ENCODE results near the gene EML1. TPM values are rescaled to one million over a fixed set of nuclear protein-coding genes. Genes with fewer than 3 reads are reported as not detected.

EML1 gene
- total and polyA plus RNA-seq, 2 of the 13 experiments (the other 11 are each of a cell fraction or from before 2014, with no cell fraction given), result 0.59 to 1.7 TPM

GRCh38 chr14:99784508-99784907, 8.7 kb upstream of the EML1 start (continued):
- TF ChIP-seq ZNF557 (CRISPR knock-in tag; IDR thresholded peaks at IDR 0.05) (no peak), CBFB (CRISPR knock-in tag; IDR thresholded peaks at IDR 0.05) (no peak), BCL6 (CRISPR knock-in tag; IDR thresholded peaks at IDR 0.05) (peak; percentile 79), MYNN (CRISPR knock-in tag; IDR thresholded peaks at IDR 0.05; ENCODE audit: low read depth) (no peak), POLR2AphosphoS2 (IDR thresholded peaks at IDR 0.05; ENCODE audit: low read depth, low read length) (no peak), THAP11 (CRISPR knock-in tag; IDR thresholded peaks at IDR 0.05) (0 out of 2 replicates have a peak, but pooled peaks have one; percentile 43), ZC3H13 (CRISPR knock-in tag; IDR thresholded peaks at IDR 0.05) (no peak), MAZ (IDR thresholded peaks at IDR 0.05; ENCODE audit: borderline replicate concordance, low read depth, low read length) (no peak), MAZ (CRISPR knock-in tag; IDR thresholded peaks at IDR 0.05; ENCODE audit: low read depth) (no peak), CAMTA2 (CRISPR knock-in tag; IDR thresholded peaks at IDR 0.05; ENCODE audit: borderline replicate concordance) (no peak), ZNF614 (CRISPR knock-in tag; IDR thresholded peaks at IDR 0.05; ENCODE audit: borderline replicate concordance) (0 out of 2 replicates have a peak, but pooled peaks have one; percentile 56), ZIK1 (CRISPR knock-in tag; IDR thresholded peaks at IDR 0.05; ENCODE audit: borderline replicate concordance, low read depth) (no peak), MIER3 (CRISPR knock-in tag; IDR thresholded peaks at IDR 0.05; ENCODE audit: borderline replicate concordance) (no peak), GABPB1 (CRISPR knock-in tag; IDR thresholded peaks at IDR 0.05) (no peak), EP300 (IDR thresholded peaks at IDR 0.05; ENCODE audit: low read depth in 2 of 2, low read length in 2 of 2) (peak; percentile 48 to 77; a peak in 3 of 4 replicates), EP300 (CRISPR knock-in tag; IDR thresholded peaks at IDR 0.05; ENCODE audit: borderline replicate concordance) (peak; percentile 52; the same call in 1 of the 2 replicates), PHF5A (CRISPR knock-in tag; IDR thresholded peaks at IDR 0.05; ENCODE audit: low read depth, unreplicated experiment) (no peak), PLRG1 (conservative IDR thresholded peaks at IDR 0.05) (no peak), CHD4 (IDR thresholded peaks at IDR 0.05; ENCODE audit: borderline replicate concordance, low read length) (no peak), TFE3 (CRISPR knock-in tag; IDR thresholded peaks at IDR 0.05) (peak; percentile 47; the same call in 1 of the 2 replicates), ZNF605 (CRISPR knock-in tag; IDR thresholded peaks at IDR 0.05) (no peak), CEBPB (IDR thresholded peaks at IDR 0.05; ENCODE audit: borderline replicate concordance, low read depth, low read length) (peak; percentile 88), ZNF281 (CRISPR knock-in tag; IDR thresholded peaks at IDR 0.05; ENCODE audit: borderline replicate concordance) (peak; percentile 54; the same call in 1 of the 2 replicates), CHD2 (IDR thresholded peaks at IDR 0.05; ENCODE audit: low read depth, low read length) (no peak), EZH2 (conservative IDR thresholded peaks at IDR 0.05; ENCODE audit: low read depth, low read length) (no peak), ARHGAP35 (CRISPR knock-in tag; IDR thresholded peaks at IDR 0.05; ENCODE audit: borderline replicate concordance) (no peak), KAT2B (IDR thresholded peaks at IDR 0.05; ENCODE audit: borderline replicate concordance, low read depth, low read length) (no peak), TSC22D2 (CRISPR knock-in tag; IDR thresholded peaks at IDR 0.05; ENCODE audit: borderline replicate concordance) (no peak)
